ENCODE data around the gene CMPK2. TPM values are rescaled to one million over a fixed set of nuclear protein-coding genes. Genes with fewer than 3 reads are reported as not detected.
"Not testable (repeated sequence)": the region's sequence is repeated elsewhere in the genome, so short reads cannot be mapped to it uniquely, and the experiment has no call there.

Gene CMPK2
- polyA plus RNA-seq, 1 experiment, result not detected

- POLR2A ChIA-PET, result no interaction called here
- no peak for DNase-seq (ENCODE audit: low read depth, low spot score)
- H3K4me3 ChIP-seq (ENCODE audit: low read depth, low read length), result no peak overlapping the region
- CTCF ChIA-PET, result no interaction called here
- H3K9me3 ChIP-seq (ENCODE audit: control insufficient read depth, insufficient read depth, low read length), result no peaks in the 10 kb centered on the region; the same call in 1 of the 2 replicates
- no peak for TF ChIP-seq CTCF (IDR thresholded peaks at IDR 0.05; ENCODE audit: low read depth, low read length)
- H3K27ac ChIP-seq (ENCODE audit: low read depth, low read length), result no peak overlapping the region
- H3K27me3 ChIP-seq (ENCODE audit: control insufficient read depth, insufficient read depth, low read length), result peaks cover 12% of the 10 kb centered on the region
Measured at GRCh38 chr2:6863792-6864191, 1.9 kb downstream of the CMPK2 start.

- TF ChIP-seq CTCF (IDR thresholded peaks at IDR 0.05; ENCODE audit: low read depth, low read length), result no peak
- Histone ChIP-seq H3K27ac (ENCODE audit: low read depth, low read length) (no peak overlapping the region), H3K27me3 (ENCODE audit: control insufficient read depth, insufficient read depth, low read length) (peaks cover 3% of the 10 kb centered on the region), H3K9me3 (ENCODE audit: control insufficient read depth, insufficient read depth, low read length) (no peaks in the 10 kb centered on the region; the same call in 1 of the 2 replicates), H3K4me3 (ENCODE audit: low read depth, low read length) (no peak overlapping the region)
- no peak for DNase-seq (ENCODE audit: low read depth, low spot score)
- ChIA-PET POLR2A (no interaction called here), CTCF (no interaction called here)
Measured at GRCh38 chr2:6860296-6860695, 5.4 kb downstream of the CMPK2 start.

- CTCF ChIA-PET, result not testable (repeated sequence)
Measured at GRCh38 chr2:6858466-6859027, 7.2 kb downstream of the CMPK2 start.

GRCh38 chr2:6856548-6856920 is 9.2 kb downstream of the CMPK2 start:
- H3K27me3 ChIP-seq (ENCODE audit: control insufficient read depth, insufficient read depth, low read length), result no peaks in the 10 kb centered on the region
- TF ChIP-seq CTCF (IDR thresholded peaks at IDR 0.05; ENCODE audit: low read depth, low read length), result no peak
- no peaks in the 10 kb centered on the region for H3K9me3 ChIP-seq (ENCODE audit: control insufficient read depth, insufficient read depth, low read length)
- H3K4me3 ChIP-seq (ENCODE audit: low read depth, low read length), result no peak overlapping the region
- ChIA-PET CTCF (no interaction called here), POLR2A (no interaction called here)
- DNase-seq (ENCODE audit: low read depth, low spot score), result no peak
- no peak overlapping the region for H3K27ac ChIP-seq (ENCODE audit: low read depth, low read length)

More at GRCh38 chr2:6858466-6859027, 7.2 kb downstream of the CMPK2 start:
- POLR2A ChIA-PET; DNase-seq (ENCODE audit: low read depth, low spot score); H3K9me3 ChIP-seq (ENCODE audit: control insufficient read depth, insufficient read depth, low read length); H3K27ac ChIP-seq (ENCODE audit: low read depth, low read length); H3K4me3 ChIP-seq (ENCODE audit: low read depth, low read length); H3K27me3 ChIP-seq (ENCODE audit: control insufficient read depth, insufficient read depth, low read length): not testable (repeated sequence)

- TF ChIP-seq CTCF (IDR thresholded peaks at IDR 0.05; ENCODE audit: low read depth, low read length), result no peak
- CTCF ChIA-PET, result no interaction called here
- Histone ChIP-seq H3K9me3 (ENCODE audit: control insufficient read depth, insufficient read depth, low read length) (0 out of 2 replicates have a peak, but pooled peaks cover 4% of the 10 kb centered on the region), H3K27ac (ENCODE audit: low read depth, low read length) (no peak overlapping the region), H3K4me3 (ENCODE audit: low read depth, low read length) (no peak overlapping the region), H3K27me3 (ENCODE audit: control insufficient read depth, insufficient read depth, low read length) (no peaks in the 10 kb centered on the region)
- POLR2A ChIA-PET, result no interaction called here
- no peak for DNase-seq (ENCODE audit: low read depth, low spot score)
Measured at GRCh38 chr2:6855860-6856547, 9.7 kb downstream of the CMPK2 start.

Measured in AG04450 (cell line).